WERI-Rb-1 (cell line): ENCODE data around the gene CCND2.

Experiments
- DNase-seq: peaks from one replicate; pipeline ENCODE4 v3.0.0-alpha.2; 2020
- H3K27ac ChIP-seq: fragments of 250-450 bp; sonication (Bioruptor Pico); 2 replicates; pipeline ENCODE4 v1.5.1; 2020; ENCODE audit warnings: mild to moderate bottlenecking, moderate library complexity
- H3K27me3 ChIP-seq: fragments of 250-450 bp; sonication (Bioruptor Pico); 2 replicates; pipeline ENCODE4 v1.5.1; 2021; ENCODE audit warnings: mild to moderate bottlenecking, low read depth, moderate library complexity; ENCODE audit not compliant: insufficient read depth, severe bottlenecking
- H3K36me3 ChIP-seq: fragments of 250-450 bp; sonication (Bioruptor Pico); 2 replicates; pipeline ENCODE4 v1.5.1; 2020; ENCODE audit warnings: mild to moderate bottlenecking, moderate library complexity
- H3K4me3 ChIP-seq: 2 replicates; pipeline ENCODE4 v1.5.1; 2011; ENCODE audit warnings: low read depth, mild to moderate bottlenecking, control low read depth, low read length
- H3K9me3 ChIP-seq: fragments of 250-450 bp; sonication (Bioruptor Pico); 2 replicates; pipeline ENCODE4 v1.5.1; 2021; ENCODE audit warnings: mild to moderate bottlenecking, moderate library complexity; ENCODE audit not compliant: severe bottlenecking
- CTCF ChIP-seq: IDR thresholded peaks from 2 replicates; pipeline ENCODE4 v1.5.1; 2011; ENCODE audit warnings: low read depth, mild to moderate bottlenecking, control low read depth, inconsistent platforms, low read length

Gene CCND2

GRCh38 chr12:4311776-4312175 is 38.2 kb downstream of the CCND2 start:
- no peak for TF ChIP-seq CTCF

DNA sequence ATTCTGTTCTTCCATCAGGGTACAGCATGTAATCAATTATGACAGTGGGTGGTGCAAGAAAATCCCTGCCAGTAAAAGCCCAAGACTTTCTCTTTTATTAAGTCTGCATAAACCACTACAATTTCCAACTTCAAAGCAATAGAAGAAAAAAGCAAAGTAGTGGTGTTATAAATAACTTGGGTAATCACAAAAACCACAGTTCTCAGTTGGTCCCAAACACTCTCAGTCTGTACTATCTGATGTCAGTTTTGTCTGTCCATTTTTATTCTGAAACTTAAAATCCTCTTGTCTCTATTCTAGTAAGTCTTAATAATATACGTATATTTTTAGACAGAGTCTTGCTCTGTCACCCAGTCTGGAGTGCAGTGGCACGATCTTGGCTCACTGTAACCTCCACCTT is 38.7 kb downstream of the CCND2 start:
- Histone ChIP-seq H3K4me3 (no peak overlapping the region), H3K9me3 (no peaks in the 10 kb centered on the region), H3K27ac (peak overlapping the region; percentile 88), H3K36me3 (no peaks in the 10 kb centered on the region), H3K27me3 (no peaks in the 10 kb centered on the region)
- DNase-seq, result no peak
- TF ChIP-seq CTCF, result no peak

More at GRCh38 chr12:4311776-4312175, 38.2 kb downstream of the CCND2 start:
- Histone ChIP-seq H3K9me3 (no peaks in the 10 kb centered on the region), H3K27ac (peak overlapping the region; percentile 88), H3K36me3 (no peaks in the 10 kb centered on the region), H3K27me3 (no peaks in the 10 kb centered on the region), H3K4me3 (0 out of 2 replicates have a peak overlapping the region, but pooled peaks have one; percentile 1)
- DNase-seq, result peak; percentile 30

GRCh38 chr12:4320497-4320852 is 46.9 kb downstream of the CCND2 start:
- no peaks in the 10 kb centered on the region for H3K27me3 ChIP-seq
- no peaks in the 10 kb centered on the region for H3K9me3 ChIP-seq
- peaks cover 19% of the 10 kb centered on the region for H3K36me3 ChIP-seq
- H3K4me3 ChIP-seq, result peak overlapping the region; percentile 65
- TF ChIP-seq CTCF, result no peak
- DNase-seq, result peak; percentile 30
- H3K27ac ChIP-seq, result peak overlapping the region; percentile 86

- no peak for TF ChIP-seq CTCF
- H3K9me3 ChIP-seq, result no peaks in the 10 kb centered on the region
- peak; percentile 93 for DNase-seq
- peaks cover 24% of the 10 kb centered on the region for H3K36me3 ChIP-seq
- H3K4me3 ChIP-seq, result peak within 1 kb of the TSS; percentile 86
- H3K27ac ChIP-seq, result peak within 1 kb of the TSS; percentile 94
- H3K27me3 ChIP-seq, result no peaks in the 10 kb centered on the region
These were observed 47.5 kb downstream of the CCND2 start, which contains the start of gene TIGAR for GRCh38 chr12:4320853-4321701. TSS of gene TIGAR (plus strand) at chr12:4321213. CDS start at chr12:4321272, 59 bp downstream.

DNA sequence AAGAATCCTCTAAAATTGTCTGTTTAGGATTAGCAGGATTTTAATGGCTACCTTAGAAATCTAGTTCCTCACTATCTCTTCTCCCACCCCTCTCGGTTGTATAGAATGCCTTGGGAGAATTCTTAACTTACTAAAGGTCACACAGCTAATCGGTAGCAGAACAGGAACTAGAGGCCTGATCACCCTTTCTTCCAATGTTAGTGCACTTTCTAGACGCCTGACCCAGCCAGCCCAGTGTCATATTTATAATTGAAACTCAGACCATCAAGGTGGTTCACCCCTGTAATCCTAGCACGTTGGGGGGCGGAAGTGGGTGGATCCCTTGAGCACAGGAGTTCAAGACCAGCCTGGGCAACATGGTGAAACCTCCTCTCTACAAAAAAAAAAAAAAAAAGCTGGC is 49.2 kb downstream of the CCND2 start:
- Histone ChIP-seq H3K27ac (peak overlapping the region; percentile 94), H3K4me3 (peak overlapping the region; percentile 86), H3K9me3 (no peaks in the 10 kb centered on the region), H3K27me3 (no peaks in the 10 kb centered on the region), H3K36me3 (peaks cover 27% of the 10 kb centered on the region)
- DNase-seq, result no peak
- TF ChIP-seq CTCF, result no peak
